Fibroblast of pulmonary artery (primary cell): ENCODE measurements around the gene SLC16A9.
A peak's percentile ranks its signal among the peaks of the same experiment; 100 is the strongest.
"Not testable (repeated sequence)": the region's sequence is repeated elsewhere in the genome, so short reads cannot be mapped to it uniquely, and the experiment has no call there.

Experiments used
- DNase-seq: peaks from one replicate; pipeline ENCODE4 v3.0.0-alpha.2; 2010; ENCODE audit warnings: low read depth
- H3K4me3 ChIP-seq: replicated peaks from 2 replicates; pipeline ENCODE4 v1.5.1; 2011; ENCODE audit warnings: low read depth, mild to moderate bottlenecking, control low read depth, low read length, moderate library complexity
- CTCF ChIP-seq: IDR thresholded peaks from 2 replicates; pipeline ENCODE4 v1.5.1; 2011; ENCODE audit warnings: mild to moderate bottlenecking, control low read depth, low read length, inconsistent platforms; ENCODE audit errors: missing control alignments

SLC16A9 gene

GRCh38 chr10:59674215-59674836 lies 35.3 kb downstream of the SLC16A9 start:
- TF ChIP-seq CTCF, result no peak
- DNase-seq, result peak; percentile 60
- no peak overlapping the region for H3K4me3 ChIP-seq

- H3K4me3 ChIP-seq, result no peak overlapping the region
- no peak for TF ChIP-seq CTCF
- DNase-seq, result no peak
Measured at GRCh38 chr10:59672150-59672875, 37.3 kb downstream of the SLC16A9 start.

GRCh38 chr10:59670269-59670668 lies 39.4 kb downstream of the SLC16A9 start:
- no peak for DNase-seq
- H3K4me3 ChIP-seq, result no peak overlapping the region
- no peak for TF ChIP-seq CTCF

- no peak for DNase-seq
- H3K4me3 ChIP-seq, result no peak overlapping the region
- TF ChIP-seq CTCF, result no peak
Measured at GRCh38 chr10:59668096-59668495, 41.6 kb downstream of the SLC16A9 start.

- no peak for TF ChIP-seq CTCF
- DNase-seq, result no peak
- H3K4me3 ChIP-seq, result no peak overlapping the region
Measured at GRCh38 chr10:59666310-59666709, 43.3 kb downstream of the SLC16A9 start.

- DNase-seq, H3K4me3 ChIP-seq: not testable (repeated sequence)
Measured at GRCh38 chr10:59663213-59663612, 46.4 kb downstream of the SLC16A9 start.

- no peak overlapping the region for H3K4me3 ChIP-seq
- TF ChIP-seq CTCF, result no peak
- no peak for DNase-seq
Measured at GRCh38 chr10:59657724-59658123, 51.9 kb downstream of the SLC16A9 start.
